Fibroblast of skin of right quadriceps (primary cell): ENCODE measurements around the gene SLC12A5.
A peak's percentile ranks its signal among the peaks of the same experiment; 100 is the strongest.

Source experiments
- DNase-seq: peaks from one replicate; pipeline ENCODE4 v3.0.0-alpha.2; 2013

Gene SLC12A5

GRCh38 chr20:46007671-46008070 lies 21.3 kb upstream of the SLC12A5 start:
- DNase-seq, result no peak

- DNase-seq, result no peak
Observed at GRCh38 chr20:46009816-46010215, 19.2 kb upstream of the SLC12A5 start.

GRCh38 chr20:46010491-46011391 lies 18.3 kb upstream of the SLC12A5 start:
- no peak for DNase-seq

- peak; percentile 35 for DNase-seq
Observed at GRCh38 chr20:46011631-46012482, 17.2 kb upstream of the SLC12A5 start.

- DNase-seq, result no peak
Observed at GRCh38 chr20:46012921-46013320, 16.1 kb upstream of the SLC12A5 start.

GRCh38 chr20:46013322-46013828 lies 15.6 kb upstream of the SLC12A5 start:
- no peak for DNase-seq

- no peak for DNase-seq
Observed at GRCh38 chr20:46013829-46014516, 15.0 kb upstream of the SLC12A5 start.

- DNase-seq, result no peak
Observed at GRCh38 chr20:46014517-46015396, 14.3 kb upstream of the SLC12A5 start.

GRCh38 chr20:46017272-46017671 lies 11.7 kb upstream of the SLC12A5 start:
- no peak for DNase-seq

GRCh38 chr20:46018112-46018511 lies 10.9 kb upstream of the SLC12A5 start:
- DNase-seq, result no peak

GRCh38 chr20:46018611-46019010 lies 10.4 kb upstream of the SLC12A5 start:
- no peak for DNase-seq

GRCh38 chr20:46020555-46020954 lies 8.5 kb upstream of the SLC12A5 start:
- no peak for DNase-seq

GRCh38 chr20:46021361-46022359 lies 7.4 kb upstream of the SLC12A5 start:
- no peak for DNase-seq

- DNase-seq, result no peak
Observed at GRCh38 chr20:46022411-46023147, 6.4 kb upstream of the SLC12A5 start.

GRCh38 chr20:46023148-46023484 lies 5.9 kb upstream of the SLC12A5 start:
- no peak for DNase-seq

- no peak for DNase-seq
Observed at GRCh38 chr20:46023999-46024398, 5.0 kb upstream of the SLC12A5 start.

- no peak for DNase-seq
Observed at GRCh38 chr20:46025376-46025783, 3.6 kb upstream of the SLC12A5 start.

- peak; percentile 60 for DNase-seq
Observed at GRCh38 chr20:46027245-46027853, 1.7 kb upstream of the SLC12A5 start.

GRCh38 chr20:46028110-46028509 lies 905 bp upstream of the SLC12A5 start:
- DNase-seq, result no peak
